Measurements from ENCODE around the gene NT5E.
"Not testable (repeated sequence)": the region's sequence is repeated elsewhere in the genome, so short reads cannot be mapped to it uniquely, and the experiment has no call there.

NT5E gene

GRCh38 chr6:85449818-85450759, at the start of gene NT5E:
Gene NT5E, plus strand, starts transcription at chr6:85450083. Its CDS starts 57 bp downstream, at chr6:85450140.
- no peak for DNase-seq
- in situ Hi-C loops (cut with MboI; ENCODE audit: low pct_unique_long_range_greater_than_20kb, low sequenced_read_pairs) = no loop called here

- DNase-seq = no peak
- in situ Hi-C loops (cut with MboI; ENCODE audit: low pct_unique_long_range_greater_than_20kb, low sequenced_read_pairs) = no loop called here
Observed at GRCh38 chr6:85400331-85400730, 49.6 kb upstream of the NT5E start.

GRCh38 chr6:85401186-85402021, 48.5 kb upstream of the NT5E start:
- in situ Hi-C loops (cut with MboI; ENCODE audit: low pct_unique_long_range_greater_than_20kb, low sequenced_read_pairs) = no loop called here
- DNase-seq = no peak

- in situ Hi-C loops (cut with MboI; ENCODE audit: low pct_unique_long_range_greater_than_20kb, low sequenced_read_pairs) = no loop called here
- no peak for DNase-seq
Observed at GRCh38 chr6:85402071-85402470, 47.8 kb upstream of the NT5E start.

GRCh38 chr6:85402922-85403321, 47.0 kb upstream of the NT5E start:
- DNase-seq = no peak
- in situ Hi-C loops (cut with MboI; ENCODE audit: low pct_unique_long_range_greater_than_20kb, low sequenced_read_pairs) = no loop called here

- no peak for DNase-seq
- in situ Hi-C loops (cut with MboI; ENCODE audit: low pct_unique_long_range_greater_than_20kb, low sequenced_read_pairs) = no loop called here
Observed at GRCh38 chr6:85403331-85404015, 46.4 kb upstream of the NT5E start.

- DNase-seq; in situ Hi-C loops (cut with MboI; ENCODE audit: low pct_unique_long_range_greater_than_20kb, low sequenced_read_pairs): not testable (repeated sequence)
Observed at GRCh38 chr6:85404016-85404563, 45.8 kb upstream of the NT5E start.

GRCh38 chr6:85404564-85405174, 45.2 kb upstream of the NT5E start:
- in situ Hi-C loops (cut with MboI; ENCODE audit: low pct_unique_long_range_greater_than_20kb, low sequenced_read_pairs) = no loop called here
- no peak for DNase-seq

GRCh38 chr6:85405175-85405852, 44.6 kb upstream of the NT5E start:
- in situ Hi-C loops (cut with MboI; ENCODE audit: low pct_unique_long_range_greater_than_20kb, low sequenced_read_pairs) = no loop called here
- DNase-seq = no peak

GRCh38 chr6:85405853-85406198, 44.1 kb upstream of the NT5E start:
- no peak for DNase-seq
- in situ Hi-C loops (cut with MboI; ENCODE audit: low pct_unique_long_range_greater_than_20kb, low sequenced_read_pairs) = no loop called here

- no peak for DNase-seq
- in situ Hi-C loops (cut with MboI; ENCODE audit: low pct_unique_long_range_greater_than_20kb, low sequenced_read_pairs) = no loop called here
Observed at GRCh38 chr6:85406641-85407075, 43.2 kb upstream of the NT5E start.

GRCh38 chr6:85408039-85408438, 41.8 kb upstream of the NT5E start:
- no peak for DNase-seq
- in situ Hi-C loops (cut with MboI; ENCODE audit: low pct_unique_long_range_greater_than_20kb, low sequenced_read_pairs) = no loop called here

GRCh38 chr6:85412911-85413430, 36.9 kb upstream of the NT5E start:
- DNase-seq = no peak
- in situ Hi-C loops (cut with MboI; ENCODE audit: low pct_unique_long_range_greater_than_20kb, low sequenced_read_pairs) = no loop called here

- in situ Hi-C loops (cut with MboI; ENCODE audit: low pct_unique_long_range_greater_than_20kb, low sequenced_read_pairs) = no loop called here
- DNase-seq = no peak
Observed at GRCh38 chr6:85416049-85416448, 33.8 kb upstream of the NT5E start.

GRCh38 chr6:85416766-85417165, 33.1 kb upstream of the NT5E start:
- DNase-seq = no peak
- in situ Hi-C loops (cut with MboI; ENCODE audit: low pct_unique_long_range_greater_than_20kb, low sequenced_read_pairs) = no loop called here

GRCh38 chr6:85417336-85417735, 32.5 kb upstream of the NT5E start:
- in situ Hi-C loops (cut with MboI; ENCODE audit: low pct_unique_long_range_greater_than_20kb, low sequenced_read_pairs) = no loop called here
- no peak for DNase-seq

- no peak for DNase-seq
- in situ Hi-C loops (cut with MboI; ENCODE audit: low pct_unique_long_range_greater_than_20kb, low sequenced_read_pairs) = no loop called here
Observed at GRCh38 chr6:85418059-85418458, 31.8 kb upstream of the NT5E start.

GRCh38 chr6:85419046-85419759, 30.7 kb upstream of the NT5E start:
- in situ Hi-C loops (cut with MboI; ENCODE audit: low pct_unique_long_range_greater_than_20kb, low sequenced_read_pairs) = no loop called here
- DNase-seq = no peak

Data from KBM-7 (cell line).